Pancreas (tissue), 10 donors: ENCODE data around the gene COQ9. TPM values are rescaled to one million over a fixed set of nuclear protein-coding genes. Genes with fewer than 3 reads are reported as not detected.

Experiments used
- ATAC-seq, 4 donors: fragments of 200-7000 bp; cut with Tn5 transposase; one replicate each; pipeline versions ENCODE4 v1.8.0 to v1.9.1; 2020; ENCODE audit warnings: mild to moderate bottlenecking in 4 of 4, moderate library complexity in 4 of 4
- DNase-seq, 6 donors: peaks; one replicate each; pipeline ENCODE4 v3.0.0-alpha.2; 2020
- FAIRE-seq: peaks from 2 replicates; lab custom pipeline; 2012; peaks lifted over from hg19 to GRCh38; lab: Jason Lieb, UNC
- H3K27ac ChIP-seq, 4 donors: fragments of 200-600 bp; sonication (generic); 1 replicate in 3 of 4; 2 replicates in 1 of 4; pipeline versions ENCODE4 v1.5.0 to v1.8.0; 2020
- H3K27me3 ChIP-seq, 4 donors: fragments of 200-600 bp; one replicate each; pipeline ENCODE4 v1.8.0; 2021
- H3K36me3 ChIP-seq, 3 donors: fragments of 200-600 bp; sonication (generic) in 1 of 3; one replicate each; pipeline versions ENCODE4 v1.5.0 to v1.8.0; 2020 to 2021
- H3K4me1 ChIP-seq, 3 donors: fragments of 200-600 bp; one replicate each; pipeline ENCODE4 v1.8.0; 2021
- H3K4me3 ChIP-seq, 4 donors: fragments of 200-600 bp; sonication (generic) in 2 of 4; one replicate each; pipeline versions ENCODE4 v1.5.0 to v1.8.0; 2020 to 2021
- H3K9me3 ChIP-seq, 4 donors: fragments of 200-600 bp; one replicate each; pipeline ENCODE4 v1.8.0; 2021
- WGBS, 2 donors: extraction: QIAGEN DNeasy Blood & Tissue Kit; methylation state at CpG; one replicate each; pipeline ENCODE4 v1.1.7; 2013; 5-methylcytosine and 5-hydroxymethylcytosine counted together
- intact Hi-C, 3 donors: fragments of 100-400 bp; cut with DNase I; formaldehyde crosslinking; loops; one replicate each; pipeline versions ENCODE4 v1.11.1 to v1.14.2; 2022
- polyA plus RNA-seq, 2 donors: library from polyadenylated mRNA; stranded (reverse); fragments of 200-250 nt; gene quantifications; one replicate each; pipeline ENCODE4 v1.2.3, GENCODE V29; 2013
- total RNA-seq, 6 donors: library from RNA; stranded (reverse); fragmentation: NEBNext Ultra II Directional in 4 of 6; extraction: Animal tissue kit (Norgen Biotek cat#: 25700) in 4 of 6; gene quantifications; one replicate each; pipeline versions ENCODE4 v1.2.1 to v1.2.4, GENCODE V29; 2021 to 2023
- TF ChIP-seq, protein P1 (sequence below), 4 donors: fragments of 200-600 bp; sonication (generic) in 3 of 4; IDR thresholded peaks; one replicate each; pipeline versions ENCODE4 v1.5.0 to v1.8.0; 2021; ENCODE audit warnings: antibody characterized with exemption in 4 of 4
- donor health status: healthy with polysubstance abuse.
- donor health status: DM: no; HTN: no; CAD: no; lungs with moderate emphysema.
- donor health status: DM: no; HTN: no; CAD: no.
- donor health status: control.
- donor health status: control.
- donor health status: Bipolar disorder and iron deficiency.
- donor health status: DM: yes; HTN: yes; CAD: no.
- donor health status: DM: no; HTN: no; CAD: no.
- donor health status: DM: no; HTN: no; CAD: no.
- donor health status: DM: yes; HTN: yes; CAD: no.

Gene COQ9
- total and polyA plus RNA-seq, 8 donors: 17.7 to 51.1 (median 25.3) TPM

DNA sequence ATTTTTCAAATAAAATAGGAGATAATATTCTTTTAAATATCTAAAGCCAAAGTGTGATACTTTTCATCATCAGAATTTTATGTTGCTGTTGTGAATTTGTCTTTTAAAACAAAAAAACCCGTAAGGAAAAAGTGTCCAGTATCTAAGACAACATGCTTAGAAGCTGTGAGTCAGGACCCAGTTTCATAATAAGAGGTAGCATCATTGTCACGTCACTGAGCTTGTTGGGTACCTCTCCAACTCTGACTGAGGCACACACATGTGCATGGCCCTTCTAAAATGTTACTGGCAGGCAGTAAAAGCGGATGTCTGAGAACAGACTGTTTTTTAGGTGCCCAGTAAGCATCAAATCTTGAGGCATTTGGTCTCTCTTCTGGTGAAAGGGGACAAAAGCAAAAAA is 2.6 kb upstream of the COQ9 start:
- Histone ChIP-seq H3K4me1 (peaks cover 0 to 21% (median 11%) of the 10 kb centered on the region in 3 donors), H3K4me3 (no peak overlapping the region), H3K27ac (no peak overlapping the region), H3K27me3 (no peaks in the 10 kb centered on the region), H3K36me3 (no peaks in the 10 kb centered on the region), H3K9me3 (no peaks in the 10 kb centered on the region)
- FAIRE-seq (no peak), DNase-seq (no peak), ATAC-seq (no peak)
- intact Hi-C loops: no loop called here
- TF ChIP-seq, protein P1, sequence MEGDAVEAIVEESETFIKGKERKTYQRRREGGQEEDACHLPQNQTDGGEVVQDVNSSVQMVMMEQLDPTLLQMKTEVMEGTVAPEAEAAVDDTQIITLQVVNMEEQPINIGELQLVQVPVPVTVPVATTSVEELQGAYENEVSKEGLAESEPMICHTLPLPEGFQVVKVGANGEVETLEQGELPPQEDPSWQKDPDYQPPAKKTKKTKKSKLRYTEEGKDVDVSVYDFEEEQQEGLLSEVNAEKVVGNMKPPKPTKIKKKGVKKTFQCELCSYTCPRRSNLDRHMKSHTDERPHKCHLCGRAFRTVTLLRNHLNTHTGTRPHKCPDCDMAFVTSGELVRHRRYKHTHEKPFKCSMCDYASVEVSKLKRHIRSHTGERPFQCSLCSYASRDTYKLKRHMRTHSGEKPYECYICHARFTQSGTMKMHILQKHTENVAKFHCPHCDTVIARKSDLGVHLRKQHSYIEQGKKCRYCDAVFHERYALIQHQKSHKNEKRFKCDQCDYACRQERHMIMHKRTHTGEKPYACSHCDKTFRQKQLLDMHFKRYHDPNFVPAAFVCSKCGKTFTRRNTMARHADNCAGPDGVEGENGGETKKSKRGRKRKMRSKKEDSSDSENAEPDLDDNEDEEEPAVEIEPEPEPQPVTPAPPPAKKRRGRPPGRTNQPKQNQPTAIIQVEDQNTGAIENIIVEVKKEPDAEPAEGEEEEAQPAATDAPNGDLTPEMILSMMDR (IDR thresholded peaks at IDR 0.05): no peak
- WGBS, 2 donors: 83 to 84% methylated on average over 3 of the region's 3 CpGs

DNA sequence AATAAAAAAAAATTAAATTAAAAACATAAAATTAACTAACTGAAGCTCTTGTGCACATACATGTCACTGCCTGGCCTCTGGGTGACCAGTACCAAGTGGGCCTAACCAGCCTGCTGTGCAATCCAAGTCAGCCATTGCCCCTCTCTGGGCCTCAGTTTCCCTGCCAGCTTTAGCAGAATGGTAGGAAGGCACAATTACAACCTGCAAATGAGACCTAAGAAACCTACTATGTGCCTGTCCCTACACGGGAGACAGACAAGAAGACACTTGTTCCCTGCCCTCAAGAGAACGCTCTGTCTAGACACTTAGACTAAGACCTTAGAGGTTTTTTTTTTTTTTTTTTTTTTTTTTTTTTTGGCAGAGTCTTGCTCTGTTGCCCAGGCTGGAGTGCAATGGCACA is 1.8 kb upstream of the COQ9 start:
- WGBS, 2 donors: 94 to 97% methylated on average over 2 of the region's 2 CpGs
- Histone ChIP-seq H3K27me3 (no peaks in the 10 kb centered on the region), H3K4me1 (peaks cover 0 to 22% (median 11%) of the 10 kb centered on the region in 3 donors), H3K4me3 (no peak overlapping the region), H3K36me3 (no peaks in the 10 kb centered on the region), H3K9me3 (no peaks in the 10 kb centered on the region), H3K27ac (no peak overlapping the region)
- intact Hi-C loops: no loop called here
- no peak for FAIRE-seq
- TF ChIP-seq, protein P1 (IDR thresholded peaks at IDR 0.05): no peak
- no peak for ATAC-seq
- DNase-seq: no peak

DNA sequence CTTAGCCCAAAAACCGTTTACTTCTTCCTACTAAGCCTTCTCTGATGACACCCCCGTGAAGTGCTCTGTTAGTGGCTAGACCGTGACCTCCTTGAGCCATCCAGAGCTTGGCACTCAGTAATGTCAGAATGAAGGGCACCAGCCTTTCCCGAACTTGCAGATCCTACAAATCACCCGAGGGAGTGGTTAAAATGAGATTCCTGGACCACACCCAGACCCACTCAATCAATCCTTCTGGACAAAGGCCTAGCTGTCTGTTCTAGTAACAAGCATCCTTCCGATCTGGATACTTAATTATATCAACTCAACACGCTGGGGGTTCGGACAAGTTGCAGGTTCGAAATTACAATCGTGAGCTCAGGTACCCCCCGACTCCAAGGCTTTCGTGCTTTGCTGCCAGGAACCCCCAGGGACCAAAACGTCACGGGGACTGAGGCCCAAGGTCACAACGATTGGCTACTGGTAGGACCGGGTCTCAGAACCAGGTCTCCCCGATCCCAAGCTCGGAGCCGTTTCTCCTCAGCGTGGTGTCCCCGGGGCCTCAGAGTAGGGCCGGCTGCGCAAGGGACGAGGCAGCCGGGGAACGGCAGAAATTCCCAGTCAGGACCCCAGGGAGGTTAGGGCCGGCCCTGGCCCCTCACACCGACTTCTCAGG is 621 bp upstream of the COQ9 start:
- peaks cover 0 to 22% (median 11%) of the 10 kb centered on the region in 3 donors for H3K4me1 ChIP-seq
- no peaks in the 10 kb centered on the region for H3K27me3 ChIP-seq
- no peaks in the 10 kb centered on the region for H3K36me3 ChIP-seq
- 2 to 3% methylated on average over 26 to 28 of the region's 28 CpGs for WGBS, 2 donors
- intact Hi-C loops: no loop called here
- H3K27ac ChIP-seq: peak overlapping the region; percentile 61 to 86 (median 76)
- FAIRE-seq: no peak
- DNase-seq: peak in 4 of 6 donors; percentile 24 to 59 (median 33)
- no peaks in the 10 kb centered on the region for H3K9me3 ChIP-seq
- ATAC-seq: peak; percentile 28 to 50 (median 40)
- TF ChIP-seq, protein P1 (IDR thresholded peaks at IDR 0.05): no peak
- peak overlapping the region; percentile 76 to 98 (median 88) for H3K4me3 ChIP-seq

DNA sequence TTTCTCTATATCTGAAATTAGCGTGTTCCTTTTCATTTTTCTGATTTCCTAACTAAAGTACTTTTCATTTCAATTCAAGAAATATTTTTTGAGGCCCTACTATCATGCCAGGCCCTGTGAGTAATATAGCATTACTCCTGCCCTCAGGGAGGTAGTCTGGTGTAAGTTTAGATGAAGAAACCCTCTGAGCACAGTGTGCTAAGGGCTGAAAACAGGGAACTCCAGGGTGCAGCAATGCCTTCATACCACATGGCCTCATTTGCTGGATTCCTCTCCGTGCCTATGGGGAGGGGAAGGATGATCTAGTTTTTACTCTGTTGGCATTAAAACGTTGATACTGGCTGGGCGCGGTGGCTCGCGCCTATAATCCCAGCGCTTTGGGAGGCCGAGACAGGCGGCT is 4.7 kb downstream of the COQ9 start:
- 92 to 96% methylated on average over 10 of the region's 10 CpGs for WGBS, 2 donors
- FAIRE-seq (no peak), ATAC-seq (no peak), DNase-seq (no peak)
- Histone ChIP-seq H3K4me3 (no peak overlapping the region), H3K9me3 (no peaks in the 10 kb centered on the region), H3K27me3 (no peaks in the 10 kb centered on the region), H3K4me1 (peaks cover 0 to 18% (median 11%) of the 10 kb centered on the region in 3 donors), H3K27ac (no peak overlapping the region), H3K36me3 (peaks cover 5 to 31% (median 13%) of the 10 kb centered on the region in 3 donors)
- TF ChIP-seq, protein P1 (IDR thresholded peaks at IDR 0.05): no peak
- intact Hi-C loops: no loop called here
